D341Med (cell line): ENCODE results near the gene DGKG.

Experiments
- DNase-seq: peaks from one replicate; pipeline ENCODE4 v3.0.0; 2012; ENCODE audit warnings: low spot score

Gene DGKG

GRCh38 chr3:186171521-186171920 lies 190.5 kb downstream of the DGKG start:
- DNase-seq: no peak

- no peak for DNase-seq
These were observed 191.5 kb downstream of the DGKG start for GRCh38 chr3:186170516-186170915.

GRCh38 chr3:186169379-186169778 lies 192.7 kb downstream of the DGKG start:
- DNase-seq: no peak

- no peak for DNase-seq
These were observed 193.1 kb downstream of the DGKG start for GRCh38 chr3:186168976-186169375.

GRCh38 chr3:186167646-186168395 lies 194.2 kb downstream of the DGKG start:
- no peak for DNase-seq

- no peak for DNase-seq
These were observed 195.3 kb downstream of the DGKG start for GRCh38 chr3:186166491-186167288.

GRCh38 chr3:186166036-186166435 lies 196.0 kb downstream of the DGKG start:
- no peak for DNase-seq

GRCh38 chr3:186165331-186165730 lies 196.7 kb downstream of the DGKG start:
- DNase-seq: no peak

- no peak for DNase-seq
These were observed 197.3 kb downstream of the DGKG start for GRCh38 chr3:186164696-186165095.

- no peak for DNase-seq
These were observed 199.8 kb downstream of the DGKG start for GRCh38 chr3:186162221-186162620.

GRCh38 chr3:186160691-186161243 lies 201.3 kb downstream of the DGKG start:
- no peak for DNase-seq

GRCh38 chr3:186154641-186155040 lies 207.4 kb downstream of the DGKG start:
- DNase-seq: no peak

- DNase-seq: no peak
These were observed 209.1 kb downstream of the DGKG start for GRCh38 chr3:186152889-186153292.

GRCh38 chr3:186152361-186152798 lies 209.7 kb downstream of the DGKG start:
- no peak for DNase-seq

- DNase-seq: no peak
These were observed 210.7 kb downstream of the DGKG start for GRCh38 chr3:186151077-186151971.

GRCh38 chr3:186150041-186150830 lies 211.8 kb downstream of the DGKG start:
- DNase-seq: no peak

- no peak for DNase-seq
These were observed 212.6 kb downstream of the DGKG start for GRCh38 chr3:186149319-186149960.

- DNase-seq: no peak
These were observed 217.8 kb downstream of the DGKG start for GRCh38 chr3:186144257-186144656.

- no peak for DNase-seq
These were observed 218.8 kb downstream of the DGKG start for GRCh38 chr3:186143250-186143649.

- DNase-seq: no peak
These were observed 219.6 kb downstream of the DGKG start for GRCh38 chr3:186142393-186142932.
